GM04503 (cell line): Measurements from ENCODE around the gene NONO.
"Not testable (repeated sequence)": the region's sequence is repeated elsewhere in the genome, so short reads cannot be mapped to it uniquely, and the experiment has no call there.

Experiments
- DNase-seq: peaks from one replicate; pipeline ENCODE4 v3.0.0-alpha.2; 2012; ENCODE audit warnings: low read depth

Gene NONO

GRCh38 chrX:71283403-71284143 is at the start of gene NONO:
Gene NONO (plus strand): TSS chrX:71283635. CDS start chrX:71290638, 7,003 bp downstream.
- peak; percentile 95 for DNase-seq

GRCh38 chrX:71235482-71235881 is 48.0 kb upstream of the NONO start:
- DNase-seq, result no peak

- no peak for DNase-seq
Measured at GRCh38 chrX:71236836-71237235, 46.6 kb upstream of the NONO start.

- DNase-seq, result no peak
Measured at GRCh38 chrX:71239781-71240180, 43.7 kb upstream of the NONO start.

GRCh38 chrX:71241301-71241700 is 42.1 kb upstream of the NONO start:
- DNase-seq, result no peak

GRCh38 chrX:71244359-71245128 is 38.9 kb upstream of the NONO start:
- DNase-seq, result no peak

GRCh38 chrX:71245159-71245558 is 38.3 kb upstream of the NONO start:
- DNase-seq, result no peak

- DNase-seq, result no peak
Measured at GRCh38 chrX:71250841-71251240, 32.6 kb upstream of the NONO start.

GRCh38 chrX:71251466-71251973 is 31.9 kb upstream of the NONO start:
- DNase-seq, result no peak

GRCh38 chrX:71252221-71252620 is 31.2 kb upstream of the NONO start:
- no peak for DNase-seq

GRCh38 chrX:71253253-71254091 is 30.0 kb upstream of the NONO start:
- DNase-seq, result no peak

GRCh38 chrX:71254092-71254963 is 29.1 kb upstream of the NONO start, which contains the start of gene ZMYM3:
Gene ZMYM3 (minus strand): TSS chrX:71254140. CDS start chrX:71253255, 885 bp downstream.
- peak; percentile 18 for DNase-seq

- DNase-seq, result no peak
Measured at GRCh38 chrX:71256051-71256450, 27.4 kb upstream of the NONO start.

- DNase-seq, result no peak
Measured at GRCh38 chrX:71256856-71257255, 26.6 kb upstream of the NONO start.

GRCh38 chrX:71268624-71269023 is 14.8 kb upstream of the NONO start:
- DNase-seq, result not testable (repeated sequence)

GRCh38 chrX:71269801-71270395 is 13.5 kb upstream of the NONO start:
- no peak for DNase-seq

- DNase-seq, result not testable (repeated sequence)
Measured at GRCh38 chrX:71272313-71272712, 11.1 kb upstream of the NONO start.

GRCh38 chrX:71281300-71281699 is 2.1 kb upstream of the NONO start:
- DNase-seq, result not testable (repeated sequence)

GRCh38 chrX:71282514-71283402 is 677 bp upstream of the NONO start:
- DNase-seq, result no peak

- DNase-seq, result no peak
Measured at GRCh38 chrX:71285929-71286328, 2.5 kb downstream of the NONO start.
